Measurements from ENCODE around the gene INTS11.

- TF ChIP-seq JUNB (IDR thresholded peaks at IDR 0.05) = no peak
- no peak for TF ChIP-seq BHLHE40 (IDR thresholded peaks at IDR 0.05; ENCODE audit: low read depth, low read length)
These were observed 2.8 kb upstream of the INTS11 start for GRCh38 chr1:1327291-1327690.

Measured in A549 (cell line).